ENCODE results near the gene LSG1. TPM values are rescaled to one million over a fixed set of nuclear protein-coding genes. Genes with fewer than 3 reads are reported as not detected.

Gene LSG1
- total RNA-seq, 1 donor from 2014 or later, result 41.2 TPM

GRCh38 chr3:194610689-194611088 is 61.3 kb downstream of the LSG1 start:
- H3K4me3 ChIP-seq, result no peak overlapping the region
- no peak overlapping the region for H3K27ac ChIP-seq
- no peaks in the 10 kb centered on the region for H4K20me1 ChIP-seq (ENCODE audit: low read depth)
- DNase-seq (ENCODE audit: low spot score), result no peak
- H3K36me3 ChIP-seq, result no peaks in the 10 kb centered on the region
- no peak for TF ChIP-seq CTCF (IDR thresholded peaks at IDR 0.05)
- no peak for TF ChIP-seq EZH2 (IDR thresholded peaks at IDR 0.05)
- TF ChIP-seq EZH2phosphoT487 (IDR thresholded peaks at IDR 0.05), result no peak
- H3K27me3 ChIP-seq, result no peaks in the 10 kb centered on the region
- H3K36me3 Mint-ChIP-seq, result peaks cover 12% of the 10 kb centered on the region
- H3K27ac Mint-ChIP-seq, result peak overlapping the region; percentile 50
- no peak overlapping the region for H3K4me2 ChIP-seq
- no peaks in the 10 kb centered on the region for H3K4me1 Mint-ChIP-seq
- H3K4me1 ChIP-seq, result no peaks in the 10 kb centered on the region
- H3K4me3 Mint-ChIP-seq, result no peak overlapping the region
- peaks cover 3% of the 10 kb centered on the region for H3K27me3 Mint-ChIP-seq (ENCODE audit: insufficient read depth, low read depth)
- no peaks in the 10 kb centered on the region for H3F3A ChIP-seq (ENCODE audit: low read depth)
- no peaks in the 10 kb centered on the region for H3K79me2 ChIP-seq (ENCODE audit: low read depth)
- no peaks in the 10 kb centered on the region for H3K9me3 ChIP-seq (ENCODE audit: low read depth)
- H3K9me3 Mint-ChIP-seq, result no peaks in the 10 kb centered on the region
- no peak overlapping the region for H3K9ac ChIP-seq
- no peak overlapping the region for H2AFZ ChIP-seq (replicated peaks)

- H3K9ac ChIP-seq, result no peak overlapping the region
- H3K4me1 Mint-ChIP-seq, result no peaks in the 10 kb centered on the region
- TF ChIP-seq EZH2phosphoT487 (IDR thresholded peaks at IDR 0.05) (no peak), EZH2 (IDR thresholded peaks at IDR 0.05) (no peak), CTCF (IDR thresholded peaks at IDR 0.05) (no peak)
- no peak overlapping the region for H2AFZ ChIP-seq (replicated peaks)
- H3K79me2 ChIP-seq (ENCODE audit: low read depth), result no peaks in the 10 kb centered on the region
- no peaks in the 10 kb centered on the region for H3K4me1 ChIP-seq
- H3K36me3 Mint-ChIP-seq, result peaks cover 16% of the 10 kb centered on the region
- no peak overlapping the region for H3K4me3 ChIP-seq
- no peaks in the 10 kb centered on the region for H3K27me3 ChIP-seq
- H3K36me3 ChIP-seq, result no peaks in the 10 kb centered on the region
- no peak overlapping the region for H3K4me2 ChIP-seq
- H3K9me3 Mint-ChIP-seq, result no peaks in the 10 kb centered on the region
- H3K9me3 ChIP-seq (ENCODE audit: low read depth), result no peaks in the 10 kb centered on the region
- H4K20me1 ChIP-seq (ENCODE audit: low read depth), result no peaks in the 10 kb centered on the region
- peak overlapping the region; percentile 94 for H3K27ac Mint-ChIP-seq
- no peak for DNase-seq (ENCODE audit: low spot score)
- no peaks in the 10 kb centered on the region for H3F3A ChIP-seq (ENCODE audit: low read depth)
- no peak overlapping the region for H3K27ac ChIP-seq
- H3K27me3 Mint-ChIP-seq (ENCODE audit: insufficient read depth, low read depth), result no peaks in the 10 kb centered on the region
- no peak overlapping the region for H3K4me3 Mint-ChIP-seq
Measured at GRCh38 chr3:194609601-194610000, 62.4 kb downstream of the LSG1 start.

GRCh38 chr3:194608981-194609380 is 63.0 kb downstream of the LSG1 start:
- H3K36me3 Mint-ChIP-seq, result peaks cover 13% of the 10 kb centered on the region
- no peaks in the 10 kb centered on the region for H3K9me3 Mint-ChIP-seq
- Histone ChIP-seq H4K20me1 (ENCODE audit: low read depth) (no peaks in the 10 kb centered on the region), H3K79me2 (ENCODE audit: low read depth) (no peaks in the 10 kb centered on the region), H3K9me3 (ENCODE audit: low read depth) (no peaks in the 10 kb centered on the region), H2AFZ (replicated peaks) (no peak overlapping the region), H3F3A (ENCODE audit: low read depth) (no peaks in the 10 kb centered on the region), H3K36me3 (no peaks in the 10 kb centered on the region), H3K27me3 (no peaks in the 10 kb centered on the region), H3K27ac (no peak overlapping the region), H3K4me1 (no peaks in the 10 kb centered on the region), H3K4me2 (no peak overlapping the region), H3K9ac (no peak overlapping the region), H3K4me3 (no peak overlapping the region)
- no peak for TF ChIP-seq CTCF (IDR thresholded peaks at IDR 0.05)
- no peak for TF ChIP-seq EZH2 (IDR thresholded peaks at IDR 0.05)
- TF ChIP-seq EZH2phosphoT487 (IDR thresholded peaks at IDR 0.05), result no peak
- no peak overlapping the region for H3K4me3 Mint-ChIP-seq
- H3K27me3 Mint-ChIP-seq (ENCODE audit: insufficient read depth, low read depth), result no peaks in the 10 kb centered on the region
- no peak for DNase-seq (ENCODE audit: low spot score)
- no peaks in the 10 kb centered on the region for H3K4me1 Mint-ChIP-seq
- H3K27ac Mint-ChIP-seq, result no peak overlapping the region

Data from neural progenitor cell (in vitro differentiated cells).